GM23248 (cell line): ENCODE results near the gene MGAT5. TPM values are rescaled to one million over a fixed set of nuclear protein-coding genes. Genes with fewer than 3 reads are reported as not detected.

ENCODE experiments used
- DNase-seq: peaks from one replicate; pipeline ENCODE4 v3.0.0-alpha.2; 2015
- H2AFZ ChIP-seq: fragments of 200-600 bp; sonication (generic); 2 replicates; pipeline ENCODE4 v1.6.1; 2016; ENCODE audit warnings: antibody characterized with exemption
- H3F3A ChIP-seq: fragments of 200-600 bp; sonication (generic); 2 replicates; pipeline ENCODE4 v1.6.1; 2016; ENCODE audit warnings: mild to moderate bottlenecking, antibody characterized with exemption, mixed run types; ENCODE audit not compliant: insufficient read depth
- H3K27ac ChIP-seq: fragments of 200-600 bp; sonication (generic); 2 replicates; pipeline ENCODE4 v1.5.1; 2016; ENCODE audit warnings: mild to moderate bottlenecking
- H3K27me3 ChIP-seq: fragments of 200-600 bp; sonication (generic); replicated peaks from 2 replicates; pipeline ENCODE4 v1.6.1; 2016; ENCODE audit warnings: mild to moderate bottlenecking; ENCODE audit not compliant: insufficient read depth
- H3K36me3 ChIP-seq: fragments of 200-600 bp; sonication (generic); 2 replicates; pipeline ENCODE4 v1.6.1; 2016; ENCODE audit warnings: low read depth, mild to moderate bottlenecking
- H3K4me1 ChIP-seq: fragments of 200-600 bp; sonication (generic); 2 replicates; pipeline ENCODE4 v1.6.1; 2016; ENCODE audit warnings: mild to moderate bottlenecking; ENCODE audit not compliant: insufficient read depth
- H3K4me2 ChIP-seq: fragments of 200-600 bp; sonication (generic); one replicate; pipeline ENCODE4 v1.6.1; 2016; ENCODE audit warnings: mild to moderate bottlenecking; ENCODE audit not compliant: unreplicated experiment
- H3K4me3 ChIP-seq: fragments of 200-600 bp; sonication (generic); 2 replicates; pipeline ENCODE4 v1.5.1; 2016; ENCODE audit warnings: mild to moderate bottlenecking
- H3K79me2 ChIP-seq: fragments of 200-600 bp; sonication (generic); 2 replicates; pipeline ENCODE4 v1.6.1; 2016; ENCODE audit warnings: mild to moderate bottlenecking; ENCODE audit not compliant: insufficient read depth
- H3K9ac ChIP-seq: fragments of 200-600 bp; sonication (generic); 2 replicates; pipeline ENCODE4 v1.6.1; 2016; ENCODE audit warnings: mild to moderate bottlenecking
- H3K9me2 ChIP-seq: fragments of 200-600 bp; sonication (generic); 2 replicates; pipeline ENCODE4 v1.6.1; 2016; ENCODE audit warnings: mixed run types, mild to moderate bottlenecking, moderate library complexity; ENCODE audit not compliant: insufficient read depth
- H3K9me3 ChIP-seq: fragments of 200-600 bp; sonication (generic); one replicate; pipeline ENCODE4 v1.6.1; 2017; ENCODE audit warnings: low read depth
- H4K20me1 ChIP-seq: fragments of 200-600 bp; sonication (generic); 2 replicates; pipeline ENCODE4 v1.6.0; 2016; ENCODE audit not compliant: insufficient read depth
- EZH2 ChIP-seq: fragments of 200-600 bp; sonication (generic); IDR thresholded peaks from 2 replicates; pipeline ENCODE4 v1.6.1; 2018; ENCODE audit warnings: antibody characterized with exemption, mild to moderate bottlenecking; ENCODE audit not compliant: insufficient read depth, poor library complexity, severe bottlenecking
- EZH2phosphoT487 ChIP-seq: fragments of 200-600 bp; sonication (generic); IDR thresholded peaks from 2 replicates; pipeline ENCODE4 v1.6.1; 2018; ENCODE audit warnings: antibody characterized with exemption, moderate library complexity, mild to moderate bottlenecking, low read depth; ENCODE audit not compliant: insufficient read depth
- WGBS, 2 experiments: methylation state at CpG; one replicate each; pipeline ENCODE4 v1.1.6; 2015 to 2017; ENCODE audit warnings: low lambda C conversion rate in 2 of 2, low coverage in 1 of 2; ENCODE audit errors: missing lambda C conversion rate in 2 of 2; 5-methylcytosine and 5-hydroxymethylcytosine counted together
- in situ Hi-C: fragments of 300-500 bp; cut with MboI; formaldehyde crosslinking; loops from 2 replicates; pipeline ENCODE4 v1.15.0; 2020
- polyA plus RNA-seq: library from polyadenylated mRNA; unstranded; fragments of >200 nt; fragmentation: Nextera tagmentation; extraction: Ambion mirVana; gene quantifications from 2 replicates; pipeline ENCODE4 v1.2.1, GENCODE V29; 2016
- total RNA-seq: library from RNA; depleted of rRNA; stranded (reverse); fragments of >200 nt; shearing (Covaris generic); gene quantifications from 2 replicates; pipeline ENCODE4 v1.2.3, GENCODE V29; 2014

The MGAT5 gene
- total and polyA plus RNA-seq, 2 experiments from 2014 or later: 1.8 to 15.9 TPM

- peak; percentile 64 for DNase-seq
- no peaks in the 10 kb centered on the region; the same call in 1 of the 2 replicates for H3K79me2 ChIP-seq
- H3K4me1 ChIP-seq: peaks cover 19% of the 10 kb centered on the region
- in situ Hi-C loops: no loop called here
- no peak overlapping the region for H2AFZ ChIP-seq
- 68 to 69% methylated on average over 5 of the region's 5 CpGs for WGBS, 2 experiments
- H3K4me2 ChIP-seq: no peak overlapping the region
- H3F3A ChIP-seq: peaks cover 17% of the 10 kb centered on the region
- no peak overlapping the region for H3K4me3 ChIP-seq
- TF ChIP-seq EZH2phosphoT487: no peak
- TF ChIP-seq EZH2: no peak
- no peaks in the 10 kb centered on the region for H4K20me1 ChIP-seq
- H3K27ac ChIP-seq: no peak overlapping the region
- no peaks in the 10 kb centered on the region for H3K9me3 ChIP-seq
- H3K9ac ChIP-seq: no peak overlapping the region
- no peaks in the 10 kb centered on the region for H3K9me2 ChIP-seq
- H3K27me3 ChIP-seq: no peaks in the 10 kb centered on the region
- no peaks in the 10 kb centered on the region for H3K36me3 ChIP-seq
Observed at GRCh38 chr2:134207589-134208209, 46.2 kb upstream of the MGAT5 start.

GRCh38 chr2:134208825-134209224 lies 45.0 kb upstream of the MGAT5 start:
- H3K4me1 ChIP-seq: peaks cover 15% of the 10 kb centered on the region
- H3K4me3 ChIP-seq: no peak overlapping the region
- no peaks in the 10 kb centered on the region for H4K20me1 ChIP-seq
- no peaks in the 10 kb centered on the region for H3K36me3 ChIP-seq
- no peak overlapping the region for H3K9ac ChIP-seq
- in situ Hi-C loops: no loop called here
- H3K9me2 ChIP-seq: no peaks in the 10 kb centered on the region
- no peak overlapping the region for H3K4me2 ChIP-seq
- H3K27ac ChIP-seq: no peak overlapping the region
- no peak overlapping the region for H2AFZ ChIP-seq
- WGBS, 2 experiments: 89 to 92% methylated on average over 2 of the region's 2 CpGs
- H3F3A ChIP-seq: peaks cover 17% of the 10 kb centered on the region
- no peak for TF ChIP-seq EZH2phosphoT487
- TF ChIP-seq EZH2: no peak
- no peaks in the 10 kb centered on the region for H3K27me3 ChIP-seq
- H3K9me3 ChIP-seq: no peaks in the 10 kb centered on the region
- H3K79me2 ChIP-seq: no peaks in the 10 kb centered on the region; the same call in 1 of the 2 replicates
- no peak for DNase-seq

- H2AFZ ChIP-seq: no peak overlapping the region
- H3K27ac ChIP-seq: no peak overlapping the region
- no peaks in the 10 kb centered on the region for H3K36me3 ChIP-seq
- H3K27me3 ChIP-seq: no peaks in the 10 kb centered on the region
- H4K20me1 ChIP-seq: no peaks in the 10 kb centered on the region
- no peak overlapping the region for H3K4me2 ChIP-seq
- WGBS, 2 experiments: 97 to 98% methylated on average over 3 of the region's 3 CpGs
- peaks cover 10% of the 10 kb centered on the region; the same call in 1 of the 2 replicates for H3K79me2 ChIP-seq
- DNase-seq: no peak
- no peak for TF ChIP-seq EZH2phosphoT487
- TF ChIP-seq EZH2: no peak
- H3K9me2 ChIP-seq: no peaks in the 10 kb centered on the region
- no peak overlapping the region for H3K4me3 ChIP-seq
- no peaks in the 10 kb centered on the region for H3K9me3 ChIP-seq
- no peak overlapping the region for H3K9ac ChIP-seq
- no peaks in the 10 kb centered on the region for H3K4me1 ChIP-seq
- no peaks in the 10 kb centered on the region for H3F3A ChIP-seq
- in situ Hi-C loops: no loop called here
Observed at GRCh38 chr2:134212746-134213145, 41.1 kb upstream of the MGAT5 start.

- DNase-seq: no peak
- Histone ChIP-seq H3K9ac (no peak overlapping the region), H3K27ac (no peak overlapping the region), H3K27me3 (no peaks in the 10 kb centered on the region), H4K20me1 (no peaks in the 10 kb centered on the region), H3K4me2 (no peak overlapping the region), H3K36me3 (no peaks in the 10 kb centered on the region), H2AFZ (no peak overlapping the region), H3K4me3 (no peak overlapping the region), H3K4me1 (peaks cover 4% of the 10 kb centered on the region; the same call in 1 of the 2 replicates), H3K79me2 (peaks cover 19% of the 10 kb centered on the region; the same call in 1 of the 2 replicates), H3K9me2 (no peaks in the 10 kb centered on the region), H3K9me3 (no peaks in the 10 kb centered on the region), H3F3A (no peaks in the 10 kb centered on the region; the same call in 1 of the 2 replicates)
- TF ChIP-seq EZH2 (no peak), EZH2phosphoT487 (no peak)
- in situ Hi-C loops: no loop called here
- 84 to 86% methylated on average over 8 of the region's 8 CpGs for WGBS, 2 experiments
Observed at GRCh38 chr2:134216152-134216829, 37.6 kb upstream of the MGAT5 start.
